AML-193 (cell line): Measurements from ENCODE around the gene LPCAT1.
"Not testable (repeated sequence)": the region's sequence is repeated elsewhere in the genome, so short reads cannot be mapped to it uniquely, and the experiment has no call there.

Source experiments
- DNase-seq, 2 experiments: peaks; one replicate each; lab custom pipeline; 2025; lab: John Stamatoyannopoulos, UW

The LPCAT1 gene

GRCh38 chr5:1541702-1542400 lies 18.1 kb upstream of the LPCAT1 start:
- no peak for DNase-seq

GRCh38 chr5:1540831-1541701 lies 17.3 kb upstream of the LPCAT1 start:
- DNase-seq = no peak

- DNase-seq = no peak
Observed at GRCh38 chr5:1540166-1540565, 16.4 kb upstream of the LPCAT1 start.

- DNase-seq = not testable (repeated sequence)
Observed at GRCh38 chr5:1539393-1540161, 15.8 kb upstream of the LPCAT1 start.

GRCh38 chr5:1538741-1539392 lies 15.1 kb upstream of the LPCAT1 start:
- no peak for DNase-seq

- no peak for DNase-seq
Observed at GRCh38 chr5:1538276-1538675, 14.5 kb upstream of the LPCAT1 start.

- DNase-seq = no peak
Observed at GRCh38 chr5:1537603-1538154, 13.9 kb upstream of the LPCAT1 start.

GRCh38 chr5:1536871-1537602 lies 13.3 kb upstream of the LPCAT1 start:
- DNase-seq = no peak

- DNase-seq = no peak
Observed at GRCh38 chr5:1536322-1536845, 12.6 kb upstream of the LPCAT1 start.

GRCh38 chr5:1535646-1536045 lies 11.9 kb upstream of the LPCAT1 start:
- no peak for DNase-seq

GRCh38 chr5:1532384-1532783 lies 8.6 kb upstream of the LPCAT1 start:
- no peak for DNase-seq

GRCh38 chr5:1529498-1529897 lies 5.7 kb upstream of the LPCAT1 start:
- DNase-seq = no peak

GRCh38 chr5:1527533-1528205 lies 3.9 kb upstream of the LPCAT1 start:
- no peak for DNase-seq

- no peak for DNase-seq
Observed at GRCh38 chr5:1526681-1527131, 2.9 kb upstream of the LPCAT1 start.

- DNase-seq = no peak
Observed at GRCh38 chr5:1526190-1526631, 2.5 kb upstream of the LPCAT1 start.

GRCh38 chr5:1525624-1526189 lies 1.9 kb upstream of the LPCAT1 start:
- DNase-seq = no peak

- no peak for DNase-seq
Observed at GRCh38 chr5:1524799-1525623, 1.3 kb upstream of the LPCAT1 start.

GRCh38 chr5:1524481-1524798 lies 680 bp upstream of the LPCAT1 start:
- no peak for DNase-seq

- DNase-seq = no peak
Observed at GRCh38 chr5:1523480-1523792, 324 bp downstream of the LPCAT1 start.
